HL-60 (cell line): ENCODE results near the gene TMPRSS9.
"Not testable (repeated sequence)": the region's sequence is repeated elsewhere in the genome, so short reads cannot be mapped to it uniquely, and the experiment has no call there.

Experiments
- CTCF ChIP-seq: IDR thresholded peaks from one replicate; pipeline ENCODE4 v1.5.1; 2011; ENCODE audit warnings: low read length, control low read depth, inconsistent platforms; ENCODE audit not compliant: insufficient read depth
- REST ChIP-seq: IDR thresholded peaks from 2 replicates; pipeline ENCODE4 v1.6.1; 2012; ENCODE audit warnings: low read depth; ENCODE audit not compliant: insufficient replicate concordance

- not testable (repeated sequence) for TF ChIP-seq CTCF, REST
Measured at GRCh38 chr19:2397173-2397572, 37.1 kb downstream of the TMPRSS9 start.
